Tibial nerve (tissue), 4 donors: ENCODE results near the gene NIPBL. TPM values are rescaled to one million over a fixed set of nuclear protein-coding genes. Genes with fewer than 3 reads are reported as not detected.
A peak's percentile ranks its signal among the peaks of the same experiment; 100 is the strongest.
"Not testable (repeated sequence)": the region's sequence is repeated elsewhere in the genome, so short reads cannot be mapped to it uniquely, and the experiment has no call there.

ENCODE experiments used
- DNase-seq, 2 donors: peaks; one replicate each; pipeline ENCODE4 v3.0.0-alpha.2; 2019; ENCODE audit warnings: low spot score in 2 of 2
- H3K27ac ChIP-seq, 4 donors: fragments of 200-600 bp; sonication (generic) in 3 of 4; one replicate each; pipeline ENCODE4 v1.5.1; 2017 to 2019; ENCODE audit warnings: mild to moderate bottlenecking in 1 of 4
- H3K27me3 ChIP-seq, 2 donors: fragments of 200-600 bp; sonication (generic) in 1 of 2; one replicate each; pipeline versions ENCODE4 v1.5.1 to v1.6.0; 2017 to 2019
- H3K36me3 ChIP-seq, 3 donors: fragments of 200-600 bp; sonication (generic); one replicate each; pipeline ENCODE4 v1.5.1; 2018 to 2019
- H3K4me1 ChIP-seq, 4 donors: fragments of 200-600 bp; sonication (generic) in 3 of 4; one replicate each; pipeline ENCODE4 v1.5.1; 2017 to 2019
- H3K4me3 ChIP-seq, 4 donors: fragments of 200-600 bp; sonication (generic) in 3 of 4; one replicate each; pipeline ENCODE4 v1.5.1; 2017 to 2019; ENCODE audit warnings: mild to moderate bottlenecking in 1 of 4, moderate library complexity in 1 of 4
- H3K9me3 ChIP-seq, 4 donors: fragments of 200-600 bp; sonication (generic) in 3 of 4; one replicate each; pipeline ENCODE4 v1.5.1; 2017 to 2019
- EP300 ChIP-seq, 2 donors: sonication (generic); formaldehyde crosslinking; IDR thresholded peaks; one replicate each; pipeline ENCODE4 v1.6.1; 2017; ENCODE audit warnings: antibody characterized with exemption in 2 of 2, mild to moderate bottlenecking in 1 of 2
- POLR2A ChIP-seq, 2 donors: fragments of 450-650 bp; IDR thresholded peaks; one replicate each; pipeline ENCODE4 v1.6.1; 2017; ENCODE audit warnings: antibody characterized with exemption in 2 of 2, mild to moderate bottlenecking in 2 of 2, moderate library complexity in 2 of 2
- WGBS, 2 donors: methylation state at CpG; one replicate each; pipeline ENCODE4 v1.1.5; 2018; 5-methylcytosine and 5-hydroxymethylcytosine counted together
- total RNA-seq, 4 donors: library from RNA; depleted of rRNA; stranded (reverse); fragments of >200 nt; gene quantifications; one replicate each; pipeline ENCODE4 v1.1.0, GENCODE V29; 2016
- TF ChIP-seq, protein P1 (sequence below), 5 experiments: fragments of 200-600 bp in 3 of 5; fragments of 450-650 bp in 2 of 5; sonication (generic) in 3 of 5; IDR thresholded peaks; one replicate each; pipeline ENCODE4 v1.5.1; 2016 to 2019; ENCODE audit warnings: antibody characterized with exemption in 5 of 5, mild to moderate bottlenecking in 3 of 5, moderate library complexity in 2 of 5

The NIPBL gene
- total RNA-seq, 4 donors from 2014 or later = 53.4 to 64.5 (median 59.4) TPM

GRCh38 chr5:37002176-37002751 is 125.7 kb downstream of the NIPBL start:
- H3K4me1 ChIP-seq = peaks cover 0 to 3% (median 0%) of the 10 kb centered on the region in 4 donors
- no peak for TF ChIP-seq POLR2A (IDR thresholded peaks at IDR 0.05)
- TF ChIP-seq EP300 (IDR thresholded peaks at IDR 0.05) = no peak
- TF ChIP-seq, protein P1, sequence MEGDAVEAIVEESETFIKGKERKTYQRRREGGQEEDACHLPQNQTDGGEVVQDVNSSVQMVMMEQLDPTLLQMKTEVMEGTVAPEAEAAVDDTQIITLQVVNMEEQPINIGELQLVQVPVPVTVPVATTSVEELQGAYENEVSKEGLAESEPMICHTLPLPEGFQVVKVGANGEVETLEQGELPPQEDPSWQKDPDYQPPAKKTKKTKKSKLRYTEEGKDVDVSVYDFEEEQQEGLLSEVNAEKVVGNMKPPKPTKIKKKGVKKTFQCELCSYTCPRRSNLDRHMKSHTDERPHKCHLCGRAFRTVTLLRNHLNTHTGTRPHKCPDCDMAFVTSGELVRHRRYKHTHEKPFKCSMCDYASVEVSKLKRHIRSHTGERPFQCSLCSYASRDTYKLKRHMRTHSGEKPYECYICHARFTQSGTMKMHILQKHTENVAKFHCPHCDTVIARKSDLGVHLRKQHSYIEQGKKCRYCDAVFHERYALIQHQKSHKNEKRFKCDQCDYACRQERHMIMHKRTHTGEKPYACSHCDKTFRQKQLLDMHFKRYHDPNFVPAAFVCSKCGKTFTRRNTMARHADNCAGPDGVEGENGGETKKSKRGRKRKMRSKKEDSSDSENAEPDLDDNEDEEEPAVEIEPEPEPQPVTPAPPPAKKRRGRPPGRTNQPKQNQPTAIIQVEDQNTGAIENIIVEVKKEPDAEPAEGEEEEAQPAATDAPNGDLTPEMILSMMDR (IDR thresholded peaks at IDR 0.05) = no peak
- H3K4me3 ChIP-seq = no peak overlapping the region
- no peaks in the 10 kb centered on the region for H3K9me3 ChIP-seq
- WGBS, 2 donors = 75 to 76% methylated on average over 1 of the region's 1 CpG
- no peak overlapping the region for H3K27ac ChIP-seq
- peaks cover 0 to 51% (median 2%) of the 10 kb centered on the region in 3 donors for H3K36me3 ChIP-seq
- DNase-seq = no peak
- no peaks in the 10 kb centered on the region for H3K27me3 ChIP-seq

DNA sequence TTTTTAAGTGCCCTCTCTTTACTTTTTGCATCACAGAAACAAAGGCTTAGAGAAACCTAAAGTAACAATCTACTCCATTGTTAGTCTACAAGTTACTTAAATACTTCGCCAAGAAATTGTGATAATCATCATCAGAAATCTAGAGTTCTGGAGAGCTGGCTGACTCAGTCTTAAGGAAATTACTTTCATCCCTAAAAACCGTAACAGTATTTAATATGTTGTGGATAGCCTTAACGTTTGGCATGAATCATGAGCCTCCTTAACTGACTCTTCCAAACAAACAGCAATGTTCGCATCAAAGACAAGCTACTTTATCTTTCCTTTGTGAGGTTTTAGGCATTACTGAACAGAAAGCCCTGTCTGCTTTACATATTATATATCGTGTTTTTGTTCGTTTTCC is 128.7 kb downstream of the NIPBL start:
- peaks cover 0 to 62% (median 5%) of the 10 kb centered on the region in 3 donors for H3K36me3 ChIP-seq
- H3K9me3 ChIP-seq = no peaks in the 10 kb centered on the region
- H3K27ac ChIP-seq = no peak overlapping the region
- TF ChIP-seq POLR2A (IDR thresholded peaks at IDR 0.05) = no peak
- TF ChIP-seq EP300 (IDR thresholded peaks at IDR 0.05) = no peak
- TF ChIP-seq, protein P1 (IDR thresholded peaks at IDR 0.05) = no peak
- WGBS, 2 donors = 61 to 64% methylated on average over 6 of the region's 6 CpGs
- no peak for DNase-seq
- H3K27me3 ChIP-seq = no peaks in the 10 kb centered on the region
- peaks cover 0 to 3% (median 0%) of the 10 kb centered on the region in 4 donors for H3K4me1 ChIP-seq
- H3K4me3 ChIP-seq = no peak overlapping the region

DNA sequence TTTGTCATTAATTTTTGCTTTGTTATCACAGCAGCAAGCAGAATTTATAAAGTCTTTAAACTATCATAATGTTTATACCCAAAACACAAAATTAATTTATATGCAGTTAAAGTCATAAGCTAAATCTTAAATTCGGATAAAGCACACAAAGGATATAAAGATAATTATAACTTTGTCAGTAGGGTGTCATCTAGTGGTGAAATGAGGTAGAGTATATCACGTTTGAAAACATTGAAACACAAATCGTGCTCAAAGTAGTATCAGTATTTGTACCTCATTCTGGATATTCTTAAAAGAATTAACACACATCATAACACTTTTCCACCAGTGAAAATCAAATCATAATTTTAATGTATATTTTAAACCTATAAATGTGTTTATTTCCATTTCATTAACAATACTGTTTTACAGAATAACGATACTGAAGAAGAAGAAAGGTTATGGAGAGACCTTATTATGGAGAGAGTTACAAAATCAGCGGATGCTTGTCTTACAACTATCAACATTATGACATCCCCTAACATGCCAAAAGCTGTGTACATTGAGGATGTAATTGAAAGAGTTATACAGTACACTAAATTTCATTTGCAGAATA is 129.5 kb downstream of the NIPBL start:
- Histone ChIP-seq H3K36me3 (peaks cover 0 to 60% (median 5%) of the 10 kb centered on the region in 3 donors), H3K4me1 (peaks cover 0 to 3% (median 0%) of the 10 kb centered on the region in 4 donors), H3K4me3 (no peak overlapping the region), H3K27ac (no peak overlapping the region), H3K27me3 (no peaks in the 10 kb centered on the region), H3K9me3 (no peaks in the 10 kb centered on the region)
- no peak for TF ChIP-seq EP300 (IDR thresholded peaks at IDR 0.05)
- TF ChIP-seq, protein P1 (IDR thresholded peaks at IDR 0.05) = peak; percentile 42 to 67 (median 49)
- 42 to 46% methylated on average over 5 of the region's 5 CpGs for WGBS, 2 donors
- no peak for DNase-seq

GRCh38 chr5:37013181-37013580 is 136.6 kb downstream of the NIPBL start:
- H3K4me3 ChIP-seq, H3K9me3 ChIP-seq, H3K27ac ChIP-seq, DNase-seq, H3K4me1 ChIP-seq, H3K27me3 ChIP-seq: not testable (repeated sequence)
- peaks cover 3 to 81% (median 9%) of the 10 kb centered on the region in 3 donors for H3K36me3 ChIP-seq
- WGBS, 2 donors = 98 to 100% methylated on average over 4 to 14 of the region's 34 CpGs

- DNase-seq = no peak
- H3K4me1 ChIP-seq = no peaks in the 10 kb centered on the region
- no peaks in the 10 kb centered on the region for H3K9me3 ChIP-seq
- no peaks in the 10 kb centered on the region for H3K27me3 ChIP-seq
- no peak overlapping the region for H3K27ac ChIP-seq
- H3K4me3 ChIP-seq = no peak overlapping the region
- peaks cover 0 to 79% (median 9%) of the 10 kb centered on the region in 3 donors for H3K36me3 ChIP-seq
- TF ChIP-seq EP300 (IDR thresholded peaks at IDR 0.05) = no peak
- TF ChIP-seq, protein P1 (IDR thresholded peaks at IDR 0.05) = no peak
- no peak for TF ChIP-seq POLR2A (IDR thresholded peaks at IDR 0.05)
Observed at GRCh38 chr5:37014321-37014720, 137.8 kb downstream of the NIPBL start.
